HG02852 (cell line): ENCODE measurements around the gene MAST4.

Source experiments
- ATAC-seq: cut with Tn5 transposase; IDR thresholded peaks from one replicate; pipeline ENCODE4 v1.9.1; 2021; ENCODE audit warnings: mild to moderate bottlenecking, moderate library complexity; ENCODE audit not compliant: unreplicated experiment

MAST4 gene

GRCh38 chr5:67144183-67144639 lies 548.0 kb downstream of the MAST4 start:
- ATAC-seq, result no peak

GRCh38 chr5:67146574-67146973 lies 550.4 kb downstream of the MAST4 start:
- no peak for ATAC-seq

DNA sequence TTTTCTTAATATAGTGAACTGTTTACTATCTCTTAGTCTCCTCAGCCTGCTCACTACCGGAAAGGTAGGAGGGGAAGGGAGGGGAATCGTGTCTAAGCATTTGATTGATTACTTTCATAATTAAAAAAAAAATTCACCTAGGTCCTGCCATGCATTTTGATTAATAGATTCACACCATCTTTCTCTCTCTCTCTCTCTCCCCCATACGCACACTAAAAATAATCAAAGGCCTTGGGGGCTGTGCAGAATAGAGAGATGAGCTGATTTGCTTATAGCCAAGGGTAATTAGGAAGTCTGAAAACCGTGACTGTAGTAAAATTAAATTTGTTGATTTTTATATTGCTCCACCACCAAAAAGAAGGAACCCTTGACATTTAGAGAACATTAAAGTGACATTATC lies 550.8 kb downstream of the MAST4 start:
- no peak for ATAC-seq

GRCh38 chr5:67147760-67148159 lies 551.6 kb downstream of the MAST4 start:
- ATAC-seq, result no peak

GRCh38 chr5:67149057-67149950 lies 553.1 kb downstream of the MAST4 start:
- ATAC-seq, result no peak

- no peak for ATAC-seq
Measured at GRCh38 chr5:67149951-67150523, 553.8 kb downstream of the MAST4 start.

DNA sequence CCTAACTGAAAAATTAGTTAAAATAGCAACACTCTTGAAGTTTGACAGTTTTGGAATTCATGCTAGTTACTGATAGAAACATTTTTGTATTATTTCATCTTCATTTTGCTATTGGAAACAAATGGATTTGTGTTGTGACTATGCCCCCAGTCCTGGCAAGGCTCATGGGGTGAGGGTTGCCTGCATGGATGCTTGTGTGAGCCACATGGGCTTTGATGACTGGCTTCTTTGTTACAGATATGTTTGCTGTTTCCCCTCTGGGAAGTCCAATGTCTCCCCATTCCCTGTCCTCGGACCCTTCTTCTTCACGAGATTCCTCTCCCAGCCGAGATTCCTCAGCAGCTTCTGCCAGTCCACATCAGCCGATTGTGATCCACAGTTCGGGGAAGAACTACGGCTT lies 556.2 kb downstream of the MAST4 start:
- no peak for ATAC-seq

DNA sequence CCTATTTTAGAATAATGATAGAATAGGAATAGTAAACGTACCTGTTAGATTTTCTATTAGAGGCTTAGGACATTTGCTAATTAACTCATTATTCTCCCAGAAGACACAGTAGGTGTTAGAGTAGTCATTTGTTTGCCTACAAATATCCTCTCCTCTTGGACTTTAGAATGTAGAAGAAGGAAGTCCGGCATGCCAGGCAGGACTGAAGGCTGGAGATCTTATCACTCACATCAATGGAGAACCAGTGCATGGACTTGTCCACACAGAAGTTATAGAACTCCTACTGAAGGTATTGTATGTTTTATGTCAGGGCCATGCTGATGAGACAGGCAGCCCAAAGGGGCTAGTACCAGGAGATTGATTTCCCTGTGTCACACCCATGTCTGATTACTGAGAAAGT lies 557.1 kb downstream of the MAST4 start:
- no peak for ATAC-seq

GRCh38 chr5:67154556-67155206 lies 558.5 kb downstream of the MAST4 start:
- ATAC-seq, result no peak

- peak; percentile 64 for ATAC-seq
Measured at GRCh38 chr5:67156976-67157583, 560.9 kb downstream of the MAST4 start.

GRCh38 chr5:67160272-67160671 lies 564.1 kb downstream of the MAST4 start:
- no peak for ATAC-seq

GRCh38 chr5:67160985-67161384 lies 564.8 kb downstream of the MAST4 start:
- no peak for ATAC-seq

DNA sequence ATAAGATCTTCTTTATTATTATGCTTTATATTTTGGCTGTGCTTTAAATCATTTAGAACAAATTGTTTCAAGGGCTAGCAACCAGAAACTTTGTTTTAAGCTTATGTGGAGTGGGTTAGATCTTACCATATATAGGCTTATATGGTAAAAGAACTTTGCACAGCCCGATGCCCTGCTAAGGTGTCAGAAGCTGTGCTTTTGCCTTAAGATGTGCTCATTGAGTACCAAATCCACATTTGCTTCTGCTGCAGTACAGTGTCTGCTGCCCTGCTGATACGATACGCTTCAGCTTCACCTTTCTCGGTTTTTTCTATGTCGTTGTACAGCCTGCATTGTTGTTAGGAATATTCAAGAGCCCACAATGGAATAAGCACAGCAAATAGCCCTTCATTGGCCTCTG lies 565.6 kb downstream of the MAST4 start:
- ATAC-seq, result no peak

DNA sequence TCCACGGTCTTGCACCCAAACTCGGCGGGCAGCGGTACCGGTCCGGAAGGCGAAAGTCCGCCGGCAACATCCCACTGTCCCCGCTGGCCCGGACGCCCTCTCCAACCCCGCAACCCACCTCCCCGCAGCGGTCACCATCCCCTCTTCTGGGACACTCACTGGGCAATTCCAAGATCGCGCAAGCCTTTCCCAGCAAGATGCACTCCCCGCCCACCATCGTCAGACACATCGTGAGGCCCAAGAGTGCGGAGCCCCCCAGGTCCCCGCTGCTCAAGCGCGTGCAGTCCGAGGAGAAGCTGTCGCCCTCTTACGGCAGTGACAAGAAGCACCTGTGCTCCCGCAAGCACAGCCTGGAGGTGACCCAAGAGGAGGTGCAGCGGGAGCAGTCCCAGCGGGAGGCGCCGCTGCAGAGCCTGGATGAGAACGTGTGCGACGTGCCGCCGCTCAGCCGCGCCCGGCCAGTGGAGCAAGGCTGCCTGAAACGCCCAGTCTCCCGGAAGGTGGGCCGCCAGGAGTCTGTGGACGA lies 567.1 kb downstream of the MAST4 start:
- no peak for ATAC-seq

GRCh38 chr5:67163863-67164595 lies 567.8 kb downstream of the MAST4 start:
- ATAC-seq, result no peak

- ATAC-seq, result no peak
Measured at GRCh38 chr5:67164856-67165525, 568.8 kb downstream of the MAST4 start.

- ATAC-seq, result peak; percentile 90
Measured at GRCh38 chr5:67165526-67166459, 569.6 kb downstream of the MAST4 start.

DNA sequence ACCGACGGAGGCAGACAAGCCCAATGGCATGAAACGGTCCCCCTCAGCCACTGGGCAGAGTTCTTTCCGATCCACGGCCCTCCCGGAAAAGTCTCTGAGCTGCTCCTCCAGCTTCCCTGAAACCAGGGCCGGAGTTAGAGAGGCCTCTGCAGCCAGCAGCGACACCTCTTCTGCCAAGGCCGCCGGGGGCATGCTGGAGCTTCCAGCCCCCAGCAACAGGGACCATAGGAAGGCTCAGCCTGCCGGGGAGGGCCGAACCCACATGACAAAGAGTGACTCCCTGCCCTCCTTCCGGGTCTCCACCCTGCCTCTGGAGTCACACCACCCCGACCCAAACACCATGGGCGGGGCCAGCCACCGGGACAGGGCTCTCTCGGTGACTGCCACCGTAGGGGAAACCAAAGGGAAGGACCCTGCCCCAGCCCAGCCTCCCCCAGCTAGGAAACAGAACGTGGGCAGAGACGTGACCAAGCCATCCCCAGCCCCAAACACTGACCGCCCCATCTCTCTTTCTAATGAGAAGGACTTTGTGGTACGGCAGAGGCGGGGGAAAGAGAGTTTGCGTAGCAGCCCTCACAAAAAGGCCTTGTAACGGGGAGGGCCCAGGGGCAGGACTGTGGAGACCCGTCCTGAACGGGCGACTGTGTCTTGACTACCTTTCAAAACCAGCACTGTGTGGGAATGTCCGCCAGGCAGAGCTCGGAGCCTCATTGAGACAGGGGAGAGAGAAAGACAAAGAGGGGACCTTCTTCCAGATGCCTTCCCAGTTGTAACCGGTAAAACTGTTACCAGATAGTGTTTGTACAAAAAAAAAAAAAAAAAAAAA lies 570.5 kb downstream of the MAST4 start:
- ATAC-seq, result peak; percentile 42
